Mesenchymal stem cell (in vitro differentiated cells and primary cell): Measurements from ENCODE around the gene FOLR2.

Experiments
- DNase-seq: peaks from one replicate; pipeline ENCODE4 v3.0.0-alpha.2; 2013
- H2AFZ ChIP-seq: one replicate; pipeline ENCODE4 v1.6.1; 2013; ENCODE audit warnings: low read depth, mild to moderate bottlenecking, control low read depth, inconsistent platforms, low read length, moderate library complexity
- H2AK5ac ChIP-seq: 2 replicates; pipeline ENCODE4 v1.6.1; 2013; ENCODE audit warnings: low read length, moderate library complexity, mild to moderate bottlenecking, inconsistent platforms; ENCODE audit not compliant: severe bottlenecking
- H2BK120ac ChIP-seq: one replicate; pipeline ENCODE4 v1.6.1; 2013; ENCODE audit warnings: low read depth, mild to moderate bottlenecking, inconsistent platforms, low read length, moderate library complexity
- H2BK12ac ChIP-seq, 2 experiments: one replicate each; pipeline ENCODE4 v1.6.1; 2013; ENCODE audit warnings: inconsistent platforms in 2 of 2, low read length in 2 of 2, mild to moderate bottlenecking in 2 of 2, moderate library complexity in 2 of 2, control low read depth in 1 of 2
- H2BK15ac ChIP-seq: one replicate; pipeline ENCODE4 v1.6.1; 2013; ENCODE audit warnings: mild to moderate bottlenecking, low read depth, inconsistent platforms; ENCODE audit not compliant: poor library complexity, severe bottlenecking
- H2BK5ac ChIP-seq: 2 replicates; pipeline ENCODE4 v1.6.1; 2013; ENCODE audit warnings: low read depth, mild to moderate bottlenecking, low read length, control low read depth, inconsistent platforms; ENCODE audit not compliant: poor library complexity, severe bottlenecking
- H3K14ac ChIP-seq, 2 experiments: one replicate each; pipeline ENCODE4 v1.6.1; 2013; ENCODE audit warnings: inconsistent platforms in 2 of 2, low read length in 2 of 2, control low read depth in 1 of 2, mild to moderate bottlenecking in 1 of 2, moderate library complexity in 1 of 2
- H3K18ac ChIP-seq, 2 experiments: one replicate each; pipeline ENCODE4 v1.6.1; 2013; ENCODE audit warnings: inconsistent platforms in 2 of 2, low read length in 2 of 2, control low read depth in 1 of 2, low read depth in 1 of 2, mild to moderate bottlenecking in 1 of 2
- H3K23ac ChIP-seq, 2 experiments: one replicate each; pipeline ENCODE4 v1.6.1; 2013; ENCODE audit warnings: inconsistent platforms in 2 of 2, low read length in 2 of 2, mild to moderate bottlenecking in 2 of 2, moderate library complexity in 2 of 2, control low read depth in 1 of 2
- H3K27ac ChIP-seq: 2 replicates; pipeline ENCODE4 v1.5.1; 2013; ENCODE audit warnings: mild to moderate bottlenecking, moderate library complexity, low read length, control low read depth, inconsistent platforms; ENCODE audit not compliant: poor library complexity, severe bottlenecking
- H3K27me3 ChIP-seq, 2 experiments: 2 replicates each; pipeline versions ENCODE4 v1.6.1 to v1.7.0; 2013; ENCODE audit warnings: low read length in 2 of 2, mild to moderate bottlenecking in 2 of 2, moderate library complexity in 2 of 2, control low read depth in 1 of 2, inconsistent platforms in 1 of 2; ENCODE audit not compliant: control insufficient read depth in 1 of 2, insufficient read depth in 1 of 2
- H3K36me3 ChIP-seq, 2 experiments: 2 replicates each; pipeline versions ENCODE4 v1.6.1 to v1.7.0; 2013; ENCODE audit warnings: low read length in 2 of 2, control low read depth in 1 of 2, inconsistent platforms in 1 of 2, low read depth in 1 of 2, mild to moderate bottlenecking in 1 of 2; ENCODE audit not compliant: insufficient read depth in 2 of 2, control insufficient read depth in 1 of 2
- H3K4ac ChIP-seq, 2 experiments: one replicate each; pipeline ENCODE4 v1.6.1; 2013; ENCODE audit warnings: inconsistent platforms in 2 of 2, low read length in 2 of 2, mild to moderate bottlenecking in 2 of 2, moderate library complexity in 2 of 2, control low read depth in 1 of 2, low read depth in 1 of 2
- H3K4me1 ChIP-seq: 2 replicates; pipeline ENCODE4 v1.6.1; 2013; ENCODE audit warnings: low read depth, low read length, control low read depth; ENCODE audit not compliant: control insufficient read depth, insufficient read depth
- H3K4me2 ChIP-seq: 2 replicates; pipeline ENCODE4 v1.6.1; 2013; ENCODE audit warnings: low read length, mild to moderate bottlenecking, inconsistent platforms; ENCODE audit not compliant: poor library complexity, severe bottlenecking
- H3K4me3 ChIP-seq, 2 experiments: 2 replicates each; pipeline versions ENCODE4 v1.5.1 to v1.7.0; 2013; ENCODE audit warnings: low read length in 2 of 2, mild to moderate bottlenecking in 2 of 2, control low read depth in 1 of 2, low read depth in 1 of 2; ENCODE audit not compliant: insufficient read depth in 1 of 2
- H3K79me1 ChIP-seq: replicated peaks from 2 replicates; pipeline ENCODE4 v1.6.1; 2013; ENCODE audit warnings: mild to moderate bottlenecking, control low read depth, low read length, inconsistent platforms; ENCODE audit not compliant: poor library complexity, severe bottlenecking
- H3K9ac ChIP-seq: 2 replicates; pipeline ENCODE4 v1.7.0; 2013; ENCODE audit warnings: mild to moderate bottlenecking, low read length, moderate library complexity
- H3K9me3 ChIP-seq: 2 replicates; pipeline ENCODE4 v1.7.0; 2013; ENCODE audit warnings: mild to moderate bottlenecking, low read length; ENCODE audit not compliant: control insufficient read depth
- H4K8ac ChIP-seq: one replicate; pipeline ENCODE4 v1.6.1; 2013; ENCODE audit warnings: inconsistent platforms, mild to moderate bottlenecking, low read length, moderate library complexity
- H4K91ac ChIP-seq: one replicate; pipeline ENCODE4 v1.6.1; 2013; ENCODE audit warnings: mild to moderate bottlenecking, low read length, inconsistent platforms
- WGBS: methylation state at CpG from one replicate; pipeline ENCODE4 v1.1.7; 2013; ENCODE audit warnings: mixed read lengths; 5-methylcytosine and 5-hydroxymethylcytosine counted together

Gene FOLR2

DNA sequence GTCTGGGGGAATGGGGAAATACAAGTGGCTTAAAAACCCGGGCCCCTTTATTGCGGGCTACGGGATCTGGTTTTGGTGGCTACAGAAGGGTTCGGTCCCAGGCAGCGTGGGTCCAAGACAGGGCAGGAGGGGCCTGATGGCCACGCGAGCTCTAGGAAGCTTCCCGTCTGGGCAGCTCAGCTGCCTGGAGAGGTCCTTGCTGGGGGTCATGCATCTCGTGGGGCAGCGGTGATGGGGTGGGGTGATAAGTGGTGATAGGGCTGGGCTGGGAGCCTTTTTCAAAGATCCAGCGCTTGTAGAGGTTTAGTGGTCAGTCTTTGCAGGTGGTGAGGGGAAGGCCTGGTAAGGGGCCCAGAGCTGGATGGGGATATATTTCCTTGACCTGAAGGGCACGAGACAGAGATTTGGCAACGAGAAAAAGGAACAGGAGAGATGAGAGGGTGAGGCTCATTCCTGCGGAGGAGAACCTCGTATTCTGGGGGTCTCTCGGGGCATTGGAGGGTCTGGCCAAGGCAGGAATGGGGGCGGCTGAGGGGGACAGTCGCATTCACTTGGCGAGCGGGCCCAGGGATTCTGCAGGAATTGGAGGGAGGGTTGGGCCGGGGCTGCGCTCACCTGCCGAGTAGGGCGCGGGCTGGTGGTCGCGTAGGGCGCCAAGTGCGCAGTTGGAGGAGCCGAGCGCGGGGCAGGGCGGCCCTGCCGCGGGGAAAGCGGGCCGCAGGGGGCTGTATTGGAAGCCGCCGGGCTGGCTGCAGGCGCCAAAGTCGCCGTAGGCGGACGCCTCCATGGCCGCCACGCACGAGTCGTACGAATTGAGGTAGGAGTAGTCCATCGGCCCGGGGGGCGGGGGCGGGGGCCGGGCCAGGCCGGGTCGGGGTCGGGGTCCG lies 26.8 kb downstream of the FOLR2 start:
- Histone ChIP-seq H3K18ac (no peak overlapping the region), H2BK5ac (no peak overlapping the region), H4K91ac (no peak overlapping the region), H3K4me2 (no peak overlapping the region), H3K4me3 (no peak overlapping the region), H2AK5ac (no peak overlapping the region), H3K27me3 (peaks cover 72 to 83% of the 10 kb centered on the region in 2 experiments), H4K8ac (no peak overlapping the region), H2BK12ac (no peak overlapping the region), H3K36me3 (peaks cover 2 to 5% of the 10 kb centered on the region in 2 experiments), H2AFZ (no peak overlapping the region), H3K14ac (no peak overlapping the region), H3K4me1 (peaks cover 29% of the 10 kb centered on the region), H3K9me3 (no peaks in the 10 kb centered on the region), H3K79me1 (no peaks in the 10 kb centered on the region), H3K4ac (no peak overlapping the region), H3K23ac (peak overlapping the region in 1 of 2 experiments; percentile 34), H2BK120ac (no peak overlapping the region), H3K9ac (no peak overlapping the region), H3K27ac (no peak overlapping the region), H2BK15ac (no peak overlapping the region)
- no peak for DNase-seq
- 24% methylated on average over 38 of the region's 58 CpGs for WGBS

DNA sequence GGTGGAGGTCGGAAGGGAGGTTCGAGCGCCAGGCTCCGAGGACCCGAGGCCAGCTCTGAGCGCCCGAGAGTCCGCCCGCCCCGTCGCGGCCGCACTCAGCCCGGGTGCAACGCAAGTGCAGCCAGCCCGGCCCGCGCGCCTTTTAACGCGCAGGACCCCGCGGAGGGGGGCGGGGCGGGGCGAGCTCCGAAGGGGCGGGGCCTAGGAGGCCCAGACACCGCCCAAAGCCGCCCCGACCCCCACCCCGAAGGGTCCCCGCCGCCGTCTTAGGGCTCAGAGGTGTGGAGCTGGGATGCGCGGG lies 27.4 kb downstream of the FOLR2 start, which contains the start of gene PHOX2A:
PHOX2A (minus strand) TSS at position 117 of the 301 bp plus-strand sequence. CDS start 172 bp downstream, outside the sequence.
- no peak within 1 kb of the TSS for H2BK5ac ChIP-seq
- H3K23ac ChIP-seq: peak within 1 kb of the TSS in 1 of 2 experiments; percentile 51
- no peak within 1 kb of the TSS for H3K4me3 ChIP-seq
- no peak for DNase-seq
- no peak within 1 kb of the TSS for H2BK12ac ChIP-seq
- H2AFZ ChIP-seq: no peak within 1 kb of the TSS
- H3K4ac ChIP-seq: no peak within 1 kb of the TSS
- H3K4me1 ChIP-seq: peaks cover 26% of the 10 kb centered on the region
- no peaks in the 10 kb centered on the region for H3K9me3 ChIP-seq
- H2AK5ac ChIP-seq: no peak within 1 kb of the TSS
- no peak within 1 kb of the TSS for H2BK15ac ChIP-seq
- no peaks in the 10 kb centered on the region for H3K79me1 ChIP-seq
- peaks cover 78 to 89% of the 10 kb centered on the region in 2 experiments for H3K27me3 ChIP-seq
- peak within 1 kb of the TSS; percentile 59 for H3K4me2 ChIP-seq
- H2BK120ac ChIP-seq: no peak within 1 kb of the TSS
- under 1% methylated on average over 30 of the region's 37 CpGs for WGBS
- H3K18ac ChIP-seq: no peak within 1 kb of the TSS
- no peak within 1 kb of the TSS for H3K27ac ChIP-seq
- no peak within 1 kb of the TSS for H3K9ac ChIP-seq
- no peak within 1 kb of the TSS for H4K8ac ChIP-seq
- H3K14ac ChIP-seq: no peak within 1 kb of the TSS
- H3K36me3 ChIP-seq: no peaks in the 10 kb centered on the region
- H4K91ac ChIP-seq: no peak within 1 kb of the TSS

DNA sequence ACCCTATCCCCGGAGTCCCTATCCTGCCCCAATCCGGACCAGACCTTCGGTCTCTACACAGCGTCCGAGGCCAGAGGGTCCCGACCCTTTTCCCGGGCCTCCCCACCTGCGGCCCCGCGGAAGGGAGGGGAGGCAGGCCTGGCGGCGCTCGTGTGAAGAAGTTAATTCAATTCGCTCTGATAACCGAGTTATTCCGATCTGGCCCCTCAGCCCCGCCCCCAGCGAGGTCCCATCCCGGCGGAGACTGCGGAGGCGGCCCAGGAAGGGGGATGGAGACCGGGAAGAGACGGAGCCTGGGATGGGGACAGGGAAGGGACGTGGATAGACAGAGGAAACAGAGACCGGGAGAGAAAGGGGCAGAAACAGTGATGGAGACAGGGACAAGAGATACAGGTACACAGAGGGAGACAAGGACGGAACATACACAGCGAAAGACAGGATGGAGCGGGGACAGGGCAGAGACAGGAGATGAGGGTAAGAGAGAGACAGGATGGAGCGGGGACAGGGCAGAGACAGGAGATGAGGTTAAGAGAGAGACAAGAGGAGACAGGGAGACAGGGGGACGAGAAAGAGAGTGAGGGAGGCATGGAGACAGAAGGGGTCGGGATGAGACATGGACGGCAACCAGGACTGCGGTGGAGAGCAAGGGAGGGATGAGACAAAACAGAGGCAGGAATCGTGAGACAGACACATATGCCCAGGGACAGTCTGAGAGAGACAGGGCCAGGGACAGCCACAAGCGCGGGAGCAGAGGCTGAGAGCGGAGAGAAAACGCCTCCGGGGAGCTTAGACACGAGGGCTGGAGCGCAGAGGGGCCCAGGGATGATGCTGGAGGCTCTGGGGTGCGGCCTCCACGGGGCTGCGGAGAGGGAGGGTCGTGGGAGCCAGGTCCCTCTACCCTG lies 28.0 kb downstream of the FOLR2 start:
- Histone ChIP-seq H4K91ac (no peak overlapping the region), H3K4me3 (no peak overlapping the region), H2BK15ac (no peak overlapping the region), H3K36me3 (no peaks in the 10 kb centered on the region), H2BK5ac (no peak overlapping the region), H3K27ac (no peak overlapping the region), H3K79me1 (no peaks in the 10 kb centered on the region), H3K14ac (no peak overlapping the region), H2AFZ (no peak overlapping the region), H2BK12ac (no peak overlapping the region), H3K9ac (no peak overlapping the region), H2BK120ac (no peak overlapping the region), H4K8ac (no peak overlapping the region), H3K23ac (peak overlapping the region in 1 of 2 experiments; percentile 51), H3K27me3 (peaks cover 81 to 88% of the 10 kb centered on the region in 2 experiments), H3K4me2 (peak overlapping the region; percentile 59), H3K4me1 (peaks cover 21% of the 10 kb centered on the region), H2AK5ac (no peak overlapping the region), H3K4ac (no peak overlapping the region), H3K18ac (no peak overlapping the region), H3K9me3 (no peaks in the 10 kb centered on the region)
- DNase-seq: no peak
- whole genome bisulfite sequencing: 3% methylated on average over 46 of the region's 46 CpGs
